Measurements from ENCODE around the gene RAVER2.
"Not testable (repeated sequence)": the region's sequence is repeated elsewhere in the genome, so short reads cannot be mapped to it uniquely, and the experiment has no call there.

The RAVER2 gene

DNA sequence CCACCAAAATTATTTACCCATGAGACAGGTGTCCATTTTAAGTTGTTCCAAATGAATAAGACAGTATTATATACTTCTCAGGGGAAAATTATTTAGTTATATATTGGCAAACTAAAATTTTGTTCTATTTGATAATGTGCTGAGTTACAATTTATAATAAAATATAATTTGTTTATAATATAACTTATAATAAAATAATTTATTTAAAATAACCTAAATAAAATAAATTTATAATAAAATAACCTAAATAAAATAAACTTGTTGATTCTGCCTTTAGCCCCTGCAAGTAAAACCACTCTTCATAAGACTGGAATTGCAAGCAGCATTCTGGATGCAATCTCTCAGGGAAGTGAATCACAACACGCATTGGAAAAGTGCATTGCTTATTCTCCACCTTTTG lies 69.6 kb downstream of the RAVER2 start:
- no peak for DNase-seq (ENCODE audit: low read depth)

DNA sequence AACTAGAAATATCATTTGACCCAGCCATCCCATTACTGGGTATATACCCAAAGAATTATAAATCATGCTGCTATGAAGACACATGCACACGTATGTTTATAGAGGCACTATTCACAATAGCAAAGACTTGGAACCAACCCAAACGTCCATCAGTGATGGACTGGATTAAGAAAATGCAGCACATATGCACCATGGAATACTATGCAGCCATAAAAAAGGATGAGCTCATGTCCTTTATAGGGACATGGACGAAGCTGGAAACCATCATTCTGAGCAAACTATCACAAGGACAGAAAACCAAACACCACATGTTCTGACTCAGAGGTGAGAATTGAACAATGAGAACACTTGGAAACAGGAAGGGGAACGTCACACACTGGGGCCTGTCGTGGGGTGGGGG lies 72.5 kb downstream of the RAVER2 start:
- DNase-seq (ENCODE audit: low read depth), result not testable (repeated sequence)

DNA sequence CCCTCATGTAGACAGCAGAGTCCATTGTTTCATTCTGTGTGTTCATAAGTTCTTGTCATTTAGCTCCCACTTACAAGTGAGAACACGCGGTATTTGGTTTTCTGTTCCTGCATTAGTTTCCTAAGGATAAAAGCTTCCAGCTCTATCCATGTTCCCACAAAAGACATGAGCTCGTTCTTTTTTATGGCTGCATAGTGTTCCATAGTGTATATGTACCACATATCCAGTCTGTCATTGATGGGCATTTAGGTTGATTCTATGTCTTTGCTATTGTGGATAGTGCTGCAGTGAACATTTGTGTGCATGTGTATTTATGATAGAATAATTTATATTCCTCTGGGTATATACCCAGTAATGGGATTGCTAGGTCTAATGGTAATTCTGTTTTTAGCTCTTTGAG lies 75.7 kb downstream of the RAVER2 start:
- not testable (repeated sequence) for DNase-seq (ENCODE audit: low read depth)

GRCh38 chr1:64822621-64823020 lies 77.7 kb downstream of the RAVER2 start:
- DNase-seq (ENCODE audit: low read depth), result no peak

GRCh38 chr1:64823691-64824476 lies 79.0 kb downstream of the RAVER2 start:
- DNase-seq (ENCODE audit: low read depth), result peak; percentile 27

- no peak for DNase-seq (ENCODE audit: low read depth)
Measured at GRCh38 chr1:64826991-64827390, 82.1 kb downstream of the RAVER2 start.

DNA sequence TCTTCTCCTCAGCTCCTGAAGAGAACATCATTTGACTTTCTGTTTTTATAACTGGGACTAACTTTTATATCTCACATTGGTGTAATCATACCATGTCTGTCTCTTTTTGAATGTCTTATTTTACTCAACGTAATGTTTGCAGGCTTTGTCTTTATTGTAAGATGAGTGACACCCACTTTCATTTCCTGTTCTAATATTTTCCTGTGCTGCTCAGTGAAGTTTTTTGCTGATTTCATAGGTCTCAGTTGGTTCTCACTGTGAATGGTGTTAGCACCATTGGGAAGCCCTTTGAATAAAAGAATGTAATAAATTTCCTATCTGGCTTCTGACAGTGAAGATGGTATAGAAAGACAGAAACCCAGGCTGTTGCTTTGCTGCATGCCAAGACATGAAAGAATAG lies 84.0 kb downstream of the RAVER2 start:
- no peak for DNase-seq (ENCODE audit: low read depth)

DNA sequence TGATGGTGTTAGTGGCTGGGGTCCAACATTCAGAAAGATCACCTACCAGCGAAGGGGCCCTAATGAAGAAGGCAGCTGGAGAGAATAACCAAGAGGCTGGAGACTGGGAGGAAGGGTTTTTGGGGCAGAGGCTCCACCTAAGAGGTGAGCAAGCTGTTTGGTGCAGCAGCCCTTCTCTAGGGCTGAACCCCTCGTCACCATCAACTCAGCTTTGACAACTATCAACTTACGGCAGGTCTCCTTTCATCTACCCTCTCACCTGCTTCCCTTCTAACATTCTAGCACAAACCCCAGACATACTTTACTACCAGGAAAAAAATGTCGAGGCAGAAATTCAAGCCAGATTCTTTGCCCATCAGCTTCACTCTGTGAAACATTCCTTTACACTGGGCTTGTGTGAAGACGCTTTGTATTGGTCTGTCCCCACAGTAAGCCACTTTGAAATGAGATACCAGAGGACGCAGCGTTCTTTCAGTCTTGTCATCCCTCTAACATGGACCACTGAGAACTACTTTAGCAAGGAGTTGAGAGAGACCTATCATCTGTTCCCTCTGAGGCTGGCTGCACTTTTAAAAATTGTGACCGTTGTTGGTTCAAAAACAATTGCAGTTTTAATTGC lies 84.6 kb downstream of the RAVER2 start:
- DNase-seq (ENCODE audit: low read depth), result no peak

DNA sequence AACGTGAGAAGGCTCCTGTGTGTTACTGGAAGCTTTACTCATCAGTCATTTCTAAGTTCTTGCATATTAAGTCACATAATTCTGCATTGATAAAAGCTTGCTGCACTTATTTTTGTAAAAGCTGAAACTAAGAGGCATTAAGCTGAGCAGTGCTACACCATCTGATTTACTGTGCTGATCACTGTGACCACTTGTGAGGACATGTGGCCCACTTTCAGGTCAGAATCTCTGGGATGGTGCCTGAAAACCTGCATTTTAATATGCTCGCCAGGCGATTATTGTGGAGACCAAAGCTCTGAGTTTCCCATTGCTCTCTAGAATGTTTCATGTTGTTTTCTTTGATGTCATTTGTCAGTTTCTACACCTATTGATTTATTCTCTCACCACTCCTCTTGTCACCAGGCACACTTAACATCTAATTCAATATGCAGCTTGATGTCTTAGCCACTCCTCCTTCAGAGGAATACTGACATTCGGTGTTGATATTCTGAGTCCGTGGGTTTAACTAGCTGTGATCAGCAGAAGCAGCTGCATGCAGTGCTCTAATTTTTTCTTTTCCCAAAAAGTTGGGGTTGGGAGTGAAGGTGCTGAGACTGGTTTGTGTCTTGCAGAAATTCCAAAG lies 85.3 kb downstream of the RAVER2 start:
- no peak for DNase-seq (ENCODE audit: low read depth)

GRCh38 chr1:64834734-64835133 lies 89.9 kb downstream of the RAVER2 start:
- no peak for DNase-seq (ENCODE audit: low read depth)

- no peak for DNase-seq (ENCODE audit: low read depth)
Measured at GRCh38 chr1:64836802-64837201, 91.9 kb downstream of the RAVER2 start.

GRCh38 chr1:64838486-64838885 lies 93.6 kb downstream of the RAVER2 start:
- no peak for DNase-seq (ENCODE audit: low read depth)

GRCh38 chr1:64839261-64839660 lies 94.4 kb downstream of the RAVER2 start:
- no peak for DNase-seq (ENCODE audit: low read depth)

DNA sequence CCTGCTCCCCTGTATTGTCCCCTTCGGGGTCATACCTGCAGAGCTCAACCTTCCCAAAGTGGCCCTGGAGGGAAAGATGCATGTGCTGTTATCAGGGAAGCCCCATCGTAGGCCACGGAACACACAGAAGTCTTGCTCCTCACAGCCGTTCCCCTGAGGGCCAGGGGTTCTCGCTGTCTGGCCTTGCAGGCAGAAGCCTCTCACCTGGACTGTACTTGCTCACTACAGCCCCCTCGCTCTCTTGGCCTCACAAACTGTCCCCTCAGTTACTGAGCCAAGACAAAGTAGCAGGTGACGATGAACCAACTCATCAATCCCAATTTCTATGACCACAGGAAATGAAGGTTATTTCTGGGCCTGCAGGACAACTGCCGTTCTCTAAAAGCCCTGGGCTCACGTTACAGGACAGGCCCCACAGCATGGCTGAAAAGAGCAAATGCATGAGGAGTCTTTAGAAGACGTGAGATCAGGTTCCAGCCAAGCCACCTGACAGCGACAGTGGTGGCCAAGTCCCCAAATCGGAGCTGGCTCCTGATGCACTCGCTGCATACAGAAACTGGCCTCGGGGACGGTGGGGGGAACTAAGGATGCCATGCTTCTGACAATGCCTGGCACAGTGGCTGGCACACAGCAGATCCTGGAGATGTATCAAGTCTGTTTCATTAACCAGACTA lies 95.0 kb downstream of the RAVER2 start:
- DNase-seq (ENCODE audit: low read depth), result no peak

DNA sequence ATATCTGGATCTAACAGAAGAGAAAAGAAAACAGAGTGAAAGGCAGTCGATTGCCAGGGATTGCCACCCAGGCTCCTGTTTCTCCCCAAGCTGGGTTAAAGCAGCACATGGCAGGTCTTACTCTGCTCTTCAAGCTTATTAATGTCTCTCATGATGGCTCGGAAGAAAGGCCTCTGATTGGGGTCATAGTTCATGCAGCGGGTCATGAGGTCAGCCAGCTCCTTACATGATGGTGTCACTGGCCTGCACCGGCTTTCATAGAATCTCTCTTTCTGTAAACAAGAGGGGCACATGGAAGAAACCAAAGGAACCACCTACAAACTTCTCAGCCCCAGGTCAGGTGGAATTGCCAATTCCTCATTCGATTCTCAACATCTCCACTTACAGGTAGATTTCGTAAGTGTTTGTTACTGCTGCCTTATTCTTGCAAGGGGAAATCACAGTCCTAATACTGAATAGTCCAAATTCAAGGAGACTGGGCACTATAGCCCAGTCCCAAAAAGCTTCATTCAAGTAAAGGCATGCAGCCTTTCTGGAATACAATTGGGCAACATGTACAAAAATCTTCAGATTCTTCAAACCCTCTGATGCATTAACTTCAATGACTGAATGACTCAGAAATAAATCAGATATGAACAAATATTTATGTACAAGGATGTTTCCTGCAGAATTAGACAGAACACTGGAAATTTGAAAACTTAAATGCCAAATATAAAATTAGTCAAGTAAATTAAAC lies 96.6 kb downstream of the RAVER2 start:
- DNase-seq (ENCODE audit: low read depth), result no peak

- no peak for DNase-seq (ENCODE audit: low read depth)
Measured at GRCh38 chr1:64842224-64842623, 97.3 kb downstream of the RAVER2 start.

GRCh38 chr1:64843675-64844074 lies 98.8 kb downstream of the RAVER2 start:
- DNase-seq (ENCODE audit: low read depth), result no peak

- no peak for DNase-seq (ENCODE audit: low read depth)
Measured at GRCh38 chr1:64844175-64844574, 99.3 kb downstream of the RAVER2 start.

DNA sequence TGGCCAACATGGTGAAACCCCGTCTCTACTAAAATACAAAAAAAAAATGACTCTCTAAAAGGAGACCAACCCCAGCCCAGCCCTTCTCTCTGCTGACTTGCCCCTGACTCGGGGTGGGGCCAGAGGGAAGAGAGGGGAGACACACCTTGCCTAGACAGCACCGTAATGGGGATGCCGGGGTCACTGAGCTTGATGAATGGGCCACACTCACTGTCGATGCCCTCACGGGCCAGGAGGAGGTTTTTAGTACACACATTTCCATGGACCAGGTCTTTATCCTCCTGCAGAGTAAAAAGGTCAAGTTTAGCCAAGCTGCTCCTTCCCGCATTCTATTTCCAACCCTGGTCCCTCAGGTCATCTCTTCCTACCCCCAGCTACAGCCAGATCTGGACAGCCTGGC lies 99.7 kb downstream of the RAVER2 start:
- DNase-seq (ENCODE audit: low read depth), result no peak

GRCh38 chr1:64845831-64846425 lies 101.1 kb downstream of the RAVER2 start:
- DNase-seq (ENCODE audit: low read depth), result no peak

DNA sequence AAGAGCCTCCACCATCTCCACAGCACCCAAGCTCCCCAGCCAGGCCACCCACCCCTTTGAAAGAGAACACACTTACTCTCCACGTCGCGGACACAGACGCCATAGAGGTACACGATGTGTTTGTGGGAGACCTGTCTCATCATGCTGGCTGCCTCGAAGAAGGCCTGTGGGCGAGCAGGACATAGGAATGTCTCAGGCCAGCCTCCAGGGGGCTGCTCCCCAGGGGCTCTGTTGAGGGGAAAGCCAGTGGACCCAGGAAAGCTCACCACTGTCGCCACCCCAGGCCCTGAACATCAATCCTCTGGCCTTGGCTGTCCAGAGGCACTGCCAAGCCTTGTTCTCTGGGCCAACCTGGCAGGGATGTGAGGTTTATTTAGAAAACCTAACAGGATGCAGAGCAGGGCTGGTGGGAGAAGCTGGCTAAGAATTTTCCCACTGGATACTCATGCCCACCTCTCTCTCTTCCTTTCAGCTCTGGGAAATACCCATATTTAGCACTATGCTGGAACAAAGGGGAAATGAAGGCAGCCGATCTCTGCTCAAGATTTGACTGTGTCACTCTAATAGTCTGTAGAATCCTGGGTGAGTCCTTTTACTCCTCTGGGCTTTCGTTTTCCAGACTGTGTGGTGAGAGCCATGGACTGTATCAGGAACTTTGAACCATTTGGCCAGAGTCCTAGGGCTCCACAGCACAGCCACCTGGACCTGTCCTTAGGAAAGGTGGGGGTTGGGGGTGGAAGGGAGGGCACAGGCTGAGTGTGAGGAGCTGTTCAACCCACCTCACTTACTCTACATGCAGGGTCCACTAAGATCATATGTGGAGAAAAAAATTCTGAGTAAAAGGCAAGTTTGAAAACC lies 101.9 kb downstream of the RAVER2 start:
- DNase-seq (ENCODE audit: low read depth), result no peak

All from stimulated activated CD8-positive, alpha-beta memory T cell treated with anti-CD3 and anti-CD28 coated beads, Interleukin-7, amount 100 ng/mL, for 24 hours (primary cell).